Choroid plexus epithelial cell (primary cell): ENCODE data around the gene FRRS1.

Source experiments
- DNase-seq: peaks from one replicate; pipeline ENCODE4 v3.0.0-alpha.2; 2010; ENCODE audit warnings: low read depth
- H3K4me3 ChIP-seq: 2 replicates; pipeline ENCODE4 v1.5.1; 2011; ENCODE audit warnings: low read depth, mild to moderate bottlenecking, control low read depth, low read length, moderate library complexity
- TF ChIP-seq, protein P1 (sequence below): conservative IDR thresholded peaks from 2 replicates; pipeline ENCODE4 v1.5.1; 2011; ENCODE audit warnings: low read depth, mild to moderate bottlenecking, control low read depth, inconsistent platforms, low read length, moderate library complexity

The FRRS1 gene

DNA sequence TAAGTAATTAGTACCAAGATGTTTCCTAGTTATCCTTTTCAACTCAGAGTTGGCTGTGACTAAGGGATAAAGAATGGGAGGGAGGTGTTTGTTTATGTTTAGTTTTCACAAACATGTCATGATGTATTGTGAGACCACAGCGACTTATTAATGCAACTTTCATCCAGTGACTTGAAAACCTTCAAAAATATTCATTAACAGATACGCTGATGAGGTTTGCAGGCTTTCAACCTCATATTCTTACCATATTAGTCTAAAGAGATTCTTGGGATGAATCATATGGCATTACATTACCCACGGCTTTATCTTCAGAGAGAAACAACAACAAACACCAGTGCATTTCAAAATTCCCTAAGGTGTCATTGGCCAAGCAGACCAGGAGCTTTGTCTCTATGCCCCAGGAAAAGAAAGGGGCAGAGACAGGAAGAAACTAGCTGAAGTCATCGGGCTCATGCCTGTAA is 84.1 kb downstream of the FRRS1 start:
- no peak overlapping the region for H3K4me3 ChIP-seq
- DNase-seq = peak; percentile 83
- TF ChIP-seq, protein P1, sequence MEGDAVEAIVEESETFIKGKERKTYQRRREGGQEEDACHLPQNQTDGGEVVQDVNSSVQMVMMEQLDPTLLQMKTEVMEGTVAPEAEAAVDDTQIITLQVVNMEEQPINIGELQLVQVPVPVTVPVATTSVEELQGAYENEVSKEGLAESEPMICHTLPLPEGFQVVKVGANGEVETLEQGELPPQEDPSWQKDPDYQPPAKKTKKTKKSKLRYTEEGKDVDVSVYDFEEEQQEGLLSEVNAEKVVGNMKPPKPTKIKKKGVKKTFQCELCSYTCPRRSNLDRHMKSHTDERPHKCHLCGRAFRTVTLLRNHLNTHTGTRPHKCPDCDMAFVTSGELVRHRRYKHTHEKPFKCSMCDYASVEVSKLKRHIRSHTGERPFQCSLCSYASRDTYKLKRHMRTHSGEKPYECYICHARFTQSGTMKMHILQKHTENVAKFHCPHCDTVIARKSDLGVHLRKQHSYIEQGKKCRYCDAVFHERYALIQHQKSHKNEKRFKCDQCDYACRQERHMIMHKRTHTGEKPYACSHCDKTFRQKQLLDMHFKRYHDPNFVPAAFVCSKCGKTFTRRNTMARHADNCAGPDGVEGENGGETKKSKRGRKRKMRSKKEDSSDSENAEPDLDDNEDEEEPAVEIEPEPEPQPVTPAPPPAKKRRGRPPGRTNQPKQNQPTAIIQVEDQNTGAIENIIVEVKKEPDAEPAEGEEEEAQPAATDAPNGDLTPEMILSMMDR = no peak

DNA sequence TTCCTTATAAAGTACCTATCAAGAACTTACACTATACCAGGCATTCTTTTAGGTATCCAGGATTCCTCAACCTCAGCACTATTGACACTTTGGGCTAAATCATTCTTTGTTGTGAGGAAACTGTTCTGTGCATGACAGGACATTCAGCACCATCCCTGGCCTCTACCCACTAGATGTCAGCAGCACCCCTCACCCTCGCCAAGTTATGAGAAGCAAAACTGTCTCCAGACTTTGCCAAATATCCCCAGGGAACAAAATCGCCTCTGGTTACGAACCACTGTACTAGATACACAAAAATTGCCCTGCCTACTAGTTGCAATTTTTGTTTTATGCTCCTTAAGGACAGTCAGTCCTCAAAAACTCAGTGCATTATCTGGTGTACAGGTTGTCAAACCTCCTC is 84.9 kb downstream of the FRRS1 start:
- TF ChIP-seq, protein P1 = peak; percentile 5
- peak; percentile 48 for DNase-seq
- no peak overlapping the region for H3K4me3 ChIP-seq

DNA sequence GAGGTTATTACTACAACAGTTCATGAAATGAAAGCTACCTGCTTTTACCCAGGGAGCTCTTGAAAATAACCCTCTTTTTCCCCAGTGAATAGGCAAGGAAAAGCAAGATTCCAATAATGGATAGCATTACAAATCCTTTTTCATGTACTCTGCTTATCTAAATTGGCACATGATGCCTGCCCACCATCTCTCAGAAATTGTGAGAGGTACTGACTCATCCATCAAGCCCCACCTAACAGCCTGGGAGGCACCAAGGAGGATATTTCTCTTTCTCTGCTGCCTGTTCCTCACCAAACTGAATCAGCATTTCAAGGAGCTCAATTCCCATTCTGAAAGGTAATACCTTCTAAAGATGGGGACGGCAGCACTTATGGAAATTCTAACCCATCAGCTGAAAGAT is 86.2 kb downstream of the FRRS1 start:
- H3K4me3 ChIP-seq = no peak overlapping the region
- DNase-seq = peak; percentile 45
- TF ChIP-seq, protein P1 = no peak

DNA sequence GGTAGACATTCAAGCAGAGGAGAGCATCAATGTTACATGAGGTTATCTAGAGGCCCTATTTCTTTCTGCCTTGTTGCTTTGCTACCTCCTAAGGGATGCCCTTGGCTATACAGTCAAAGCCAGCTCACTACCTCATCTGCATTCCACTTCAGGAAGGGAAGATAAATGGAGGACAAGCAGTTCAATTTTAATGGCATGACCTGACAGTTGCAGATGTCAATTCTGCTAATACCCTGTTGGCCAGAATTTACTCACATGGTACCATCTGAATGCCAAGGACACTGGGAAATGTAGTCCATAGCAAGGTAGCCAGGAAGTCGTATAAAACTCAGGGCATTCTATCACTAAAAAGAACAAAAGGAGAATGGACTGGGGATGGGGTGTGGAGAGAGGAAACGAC is 89.0 kb downstream of the FRRS1 start:
- no peak overlapping the region for H3K4me3 ChIP-seq
- TF ChIP-seq, protein P1 = no peak
- no peak for DNase-seq

DNA sequence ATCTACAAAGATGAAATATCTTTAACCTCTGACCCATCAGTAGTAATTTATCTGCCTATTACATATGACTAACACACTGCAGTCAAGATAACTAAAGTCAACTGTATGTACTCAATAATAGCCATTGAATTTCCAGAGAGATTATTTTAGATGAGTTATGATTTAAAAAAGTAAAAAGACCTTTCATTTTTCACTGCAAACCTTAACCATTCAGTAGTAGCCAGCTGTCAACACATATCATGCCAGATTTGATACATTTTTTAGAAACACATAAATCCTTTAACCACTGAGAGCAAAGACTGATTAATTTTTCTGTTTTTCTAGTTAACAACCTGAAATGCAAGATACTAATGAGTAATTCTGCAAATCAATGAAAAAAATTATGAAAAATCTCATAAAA is 89.6 kb downstream of the FRRS1 start:
- H3K4me3 ChIP-seq = no peak overlapping the region
- TF ChIP-seq, protein P1 = no peak
- DNase-seq = no peak

DNA sequence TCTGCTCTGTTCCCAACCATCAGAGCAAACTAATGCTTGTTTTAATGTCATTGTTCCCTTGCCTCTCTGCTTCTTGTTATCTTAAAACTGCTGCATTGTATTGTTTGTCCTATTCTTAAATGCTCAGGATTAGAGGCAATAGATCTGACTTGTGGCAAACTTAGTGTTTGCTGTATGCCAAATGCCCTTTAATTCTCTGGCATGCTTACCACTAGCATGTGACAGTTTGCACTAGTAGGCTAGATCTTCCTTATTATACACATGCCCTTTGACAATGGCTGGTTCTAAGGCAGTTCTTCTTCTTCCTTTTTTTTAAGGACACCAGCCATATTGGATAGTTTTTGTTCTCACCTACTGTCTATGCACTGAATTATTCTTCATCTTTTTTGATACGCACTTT is 90.4 kb downstream of the FRRS1 start:
- TF ChIP-seq, protein P1 = no peak
- H3K4me3 ChIP-seq = no peak overlapping the region
- DNase-seq = no peak

DNA sequence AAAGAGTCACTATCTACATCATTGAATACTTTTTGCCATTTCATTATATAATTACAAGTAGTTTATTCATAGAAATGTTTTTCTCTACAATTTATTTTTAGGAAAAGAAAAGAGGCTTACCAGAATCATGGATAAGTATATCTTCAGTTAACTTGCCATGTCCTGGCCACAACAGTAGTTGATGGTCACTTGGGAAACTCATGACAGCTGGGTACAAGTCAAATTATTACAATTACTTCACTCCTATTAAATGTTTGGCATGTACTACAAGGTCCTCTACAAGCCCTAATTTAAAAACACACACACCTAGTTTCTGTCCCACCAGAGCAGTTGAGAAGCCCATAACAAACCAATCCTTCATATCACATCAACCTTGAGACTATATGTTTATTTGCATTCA is 91.1 kb downstream of the FRRS1 start:
- no peak overlapping the region for H3K4me3 ChIP-seq
- no peak for DNase-seq
- TF ChIP-seq, protein P1 = no peak
